Measurements from ENCODE around the gene ZNF532.

ZNF532 gene

DNA sequence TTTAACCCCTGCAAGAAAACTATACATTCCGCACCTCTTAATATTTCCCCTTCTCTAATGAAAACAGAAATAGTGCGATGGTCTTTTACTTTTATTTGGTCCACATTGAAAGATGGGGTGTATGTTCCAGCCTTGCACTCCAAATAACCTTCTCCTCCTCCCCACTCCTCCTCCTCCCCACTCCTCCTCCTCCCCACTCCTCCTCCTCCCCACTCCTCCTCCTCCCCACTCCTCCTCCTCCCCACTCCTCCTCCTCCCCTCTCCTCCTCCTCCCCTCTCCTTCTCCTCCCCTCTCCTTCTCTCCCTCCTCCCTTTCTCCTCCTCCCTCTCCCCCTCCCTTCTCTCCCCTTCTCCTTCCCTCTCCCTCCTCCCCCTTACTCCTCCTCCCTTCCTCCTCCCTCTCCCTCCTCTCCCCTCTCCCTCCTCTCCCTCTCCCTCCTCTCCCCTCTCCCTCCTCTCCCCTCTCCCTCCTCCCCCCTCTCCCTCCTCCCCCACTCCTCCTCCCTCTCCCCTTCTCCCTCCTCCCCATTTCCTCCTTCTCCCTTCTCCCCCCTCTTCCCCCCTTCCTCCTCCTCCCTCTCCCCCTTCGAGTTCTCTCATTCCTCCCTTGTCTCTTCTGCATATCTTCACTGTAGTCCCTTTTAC lies 70.4 kb downstream of the ZNF532 start:
- H3K27me3 Mint-ChIP-seq (ENCODE audit: low read depth, poor library complexity), result no peaks in the 10 kb centered on the region
- TF ChIP-seq, protein P1, sequence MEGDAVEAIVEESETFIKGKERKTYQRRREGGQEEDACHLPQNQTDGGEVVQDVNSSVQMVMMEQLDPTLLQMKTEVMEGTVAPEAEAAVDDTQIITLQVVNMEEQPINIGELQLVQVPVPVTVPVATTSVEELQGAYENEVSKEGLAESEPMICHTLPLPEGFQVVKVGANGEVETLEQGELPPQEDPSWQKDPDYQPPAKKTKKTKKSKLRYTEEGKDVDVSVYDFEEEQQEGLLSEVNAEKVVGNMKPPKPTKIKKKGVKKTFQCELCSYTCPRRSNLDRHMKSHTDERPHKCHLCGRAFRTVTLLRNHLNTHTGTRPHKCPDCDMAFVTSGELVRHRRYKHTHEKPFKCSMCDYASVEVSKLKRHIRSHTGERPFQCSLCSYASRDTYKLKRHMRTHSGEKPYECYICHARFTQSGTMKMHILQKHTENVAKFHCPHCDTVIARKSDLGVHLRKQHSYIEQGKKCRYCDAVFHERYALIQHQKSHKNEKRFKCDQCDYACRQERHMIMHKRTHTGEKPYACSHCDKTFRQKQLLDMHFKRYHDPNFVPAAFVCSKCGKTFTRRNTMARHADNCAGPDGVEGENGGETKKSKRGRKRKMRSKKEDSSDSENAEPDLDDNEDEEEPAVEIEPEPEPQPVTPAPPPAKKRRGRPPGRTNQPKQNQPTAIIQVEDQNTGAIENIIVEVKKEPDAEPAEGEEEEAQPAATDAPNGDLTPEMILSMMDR (IDR thresholded peaks at IDR 0.05), result no peak
- no peak overlapping the region for H3K4me3 Mint-ChIP-seq
- H3K27ac Mint-ChIP-seq, result peak overlapping the region; percentile 9
- peaks cover 63% of the 10 kb centered on the region for H3K36me3 Mint-ChIP-seq (ENCODE audit: low read depth)
- peaks cover 11% of the 10 kb centered on the region for H3K9me3 Mint-ChIP-seq
- DNase-seq, result no peak
- H3K4me1 Mint-ChIP-seq, result peaks cover 17% of the 10 kb centered on the region

DNA sequence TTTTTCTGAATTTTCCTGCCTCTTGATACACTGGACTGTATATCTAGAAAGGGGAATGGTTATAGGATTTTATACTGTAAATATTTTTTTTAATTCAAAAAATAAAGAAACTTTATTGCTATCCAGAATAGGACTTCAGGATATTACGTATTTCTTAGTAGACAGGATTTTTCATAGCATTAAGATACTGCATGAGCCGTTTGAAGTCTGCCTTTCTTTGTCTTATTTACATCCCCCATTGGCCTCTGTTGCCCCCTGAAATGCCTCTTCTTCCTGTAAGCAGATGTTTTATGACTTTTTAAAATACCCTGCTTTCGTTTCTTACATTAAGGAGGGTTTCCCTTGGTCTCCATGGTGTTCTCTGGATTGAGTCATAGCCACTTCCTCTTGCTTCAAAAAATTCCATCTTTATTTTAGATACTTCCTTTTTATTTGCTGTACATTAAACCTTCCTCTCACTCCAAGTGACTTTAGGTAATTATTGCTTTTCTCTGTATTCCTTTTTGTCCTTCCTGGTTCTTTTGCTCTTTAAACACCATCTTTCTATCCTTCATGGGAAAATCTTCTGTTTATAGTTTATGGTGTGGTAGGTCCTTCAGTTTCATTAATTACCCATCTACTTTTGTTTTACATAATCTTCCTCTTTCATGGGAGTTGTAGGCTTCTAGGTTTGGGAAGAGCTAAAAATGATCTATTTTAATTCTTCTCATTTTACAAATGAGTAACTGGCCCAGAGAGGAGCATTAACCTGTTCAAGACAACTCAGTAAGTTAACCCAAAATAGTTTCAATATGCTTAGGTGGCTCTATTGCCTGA lies 72.6 kb downstream of the ZNF532 start:
- peak overlapping the region; percentile 31 for H3K27ac Mint-ChIP-seq

DNA sequence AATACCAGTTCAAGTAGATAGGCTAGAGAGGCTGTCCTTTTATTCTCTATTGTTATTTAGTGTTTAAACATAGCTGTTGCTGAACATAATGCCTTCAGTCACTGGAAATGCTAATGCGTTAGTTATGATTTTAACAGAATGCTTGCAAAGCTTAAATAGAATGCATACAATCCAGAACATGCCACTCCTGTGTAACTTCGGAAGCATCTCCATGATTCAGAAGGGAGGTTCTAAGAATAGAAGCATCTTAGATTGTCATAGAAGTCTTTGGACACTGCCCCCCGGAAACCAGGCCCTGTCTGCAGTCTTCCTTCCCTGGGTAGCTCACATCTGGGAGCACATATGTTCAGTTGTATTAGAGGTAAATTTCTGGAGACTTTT lies 73.2 kb downstream of the ZNF532 start:
- TF ChIP-seq, protein P1 (IDR thresholded peaks at IDR 0.05), result no peak
- Mint-ChIP-seq H3K36me3 (ENCODE audit: low read depth) (peaks cover 83% of the 10 kb centered on the region), H3K27me3 (ENCODE audit: low read depth, poor library complexity) (no peaks in the 10 kb centered on the region), H3K9me3 (peaks cover 16% of the 10 kb centered on the region), H3K4me1 (peaks cover 24% of the 10 kb centered on the region), H3K27ac (peak overlapping the region; percentile 39), H3K4me3 (no peak overlapping the region)
- no peak for DNase-seq

More for the DNA sequence above, 72.6 kb downstream of the ZNF532 start:
- H3K4me1 Mint-ChIP-seq, result peaks cover 18% of the 10 kb centered on the region
- TF ChIP-seq, protein P1 (IDR thresholded peaks at IDR 0.05), result no peak
- H3K36me3 Mint-ChIP-seq (ENCODE audit: low read depth), result peaks cover 77% of the 10 kb centered on the region
- H3K4me3 Mint-ChIP-seq, result no peak overlapping the region
- no peaks in the 10 kb centered on the region for H3K27me3 Mint-ChIP-seq (ENCODE audit: low read depth, poor library complexity)
- H3K9me3 Mint-ChIP-seq, result peaks cover 16% of the 10 kb centered on the region
- DNase-seq, result no peak

DNA sequence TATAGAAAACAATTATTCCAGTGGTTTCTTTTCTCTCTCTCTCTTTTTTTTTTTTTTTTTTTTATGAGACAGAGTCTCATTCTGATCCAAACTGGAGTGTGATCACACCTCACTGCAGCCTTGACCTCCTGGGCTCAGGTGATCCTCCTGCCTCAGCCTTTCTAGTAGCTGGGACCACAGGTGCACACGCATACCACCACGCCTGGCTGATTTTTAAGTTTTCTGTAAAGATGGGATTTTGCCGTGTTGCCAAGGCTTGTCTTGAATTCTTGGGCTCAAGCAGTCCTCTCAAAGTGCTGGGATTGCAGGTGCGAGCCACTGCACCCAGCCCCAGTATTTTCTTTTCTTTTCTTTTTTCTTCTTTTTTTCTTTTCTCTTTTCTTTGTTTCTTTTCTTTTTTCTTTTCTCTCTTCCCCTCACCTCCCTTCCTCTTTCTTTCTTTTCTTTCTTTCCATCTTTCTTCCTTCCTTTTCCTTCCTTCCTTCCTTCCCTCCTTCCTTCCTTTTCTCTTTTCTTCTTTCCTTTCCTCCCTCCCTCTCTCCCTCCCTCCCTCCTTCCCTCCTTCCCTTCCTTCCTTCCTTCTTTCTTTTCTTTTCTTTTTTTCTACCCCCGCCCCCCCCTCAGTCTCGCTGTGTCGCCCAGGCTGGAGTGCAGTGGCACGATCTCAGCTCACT lies 76.9 kb downstream of the ZNF532 start:
- Mint-ChIP-seq H3K27ac (no peak overlapping the region), H3K36me3 (ENCODE audit: low read depth) (peaks cover 87% of the 10 kb centered on the region), H3K4me1 (peaks cover 50% of the 10 kb centered on the region), H3K4me3 (no peak overlapping the region), H3K27me3 (ENCODE audit: low read depth, poor library complexity) (no peaks in the 10 kb centered on the region), H3K9me3 (peaks cover 16% of the 10 kb centered on the region)
- TF ChIP-seq, protein P1 (IDR thresholded peaks at IDR 0.05), result no peak
- no peak for DNase-seq

DNA sequence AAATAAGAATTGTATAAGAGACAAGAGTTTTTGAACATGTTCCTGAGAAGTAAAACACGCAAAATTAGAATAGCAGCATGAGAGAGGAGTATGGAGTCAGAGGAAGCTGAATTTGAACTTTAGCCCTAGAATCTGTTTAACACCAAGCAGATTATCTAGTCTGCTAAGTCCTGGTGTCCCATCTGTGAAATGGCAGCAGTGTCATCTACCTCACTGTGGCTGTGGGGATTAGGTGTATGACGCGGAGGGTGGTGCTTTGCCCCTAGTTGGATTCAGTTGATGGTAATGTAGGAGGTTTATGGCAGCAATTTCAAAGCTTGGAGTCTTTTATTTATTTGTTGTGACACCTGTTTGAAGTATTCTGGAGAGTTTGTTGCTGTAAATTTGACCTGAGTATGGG lies 79.2 kb downstream of the ZNF532 start:
- no peak for DNase-seq
- H3K9me3 Mint-ChIP-seq, result peaks cover 9% of the 10 kb centered on the region
- TF ChIP-seq, protein P1 (IDR thresholded peaks at IDR 0.05), result no peak
- H3K4me1 Mint-ChIP-seq, result peaks cover 48% of the 10 kb centered on the region
- H3K4me3 Mint-ChIP-seq, result no peak overlapping the region
- H3K27me3 Mint-ChIP-seq (ENCODE audit: low read depth, poor library complexity), result no peaks in the 10 kb centered on the region
- H3K27ac Mint-ChIP-seq, result peak overlapping the region; percentile 66
- peaks cover 84% of the 10 kb centered on the region for H3K36me3 Mint-ChIP-seq (ENCODE audit: low read depth)
